ENCODE measurements around the gene G0S2. TPM values are rescaled to one million over a fixed set of nuclear protein-coding genes. Genes with fewer than 3 reads are reported as not detected.

G0S2 gene
- total and polyA plus RNA-seq, 9 of the 15 experiments (the other 6 are each of a cell fraction or from before 2014, with no cell fraction given): 0.18 to 65.6 (median 11.4) TPM

DNA sequence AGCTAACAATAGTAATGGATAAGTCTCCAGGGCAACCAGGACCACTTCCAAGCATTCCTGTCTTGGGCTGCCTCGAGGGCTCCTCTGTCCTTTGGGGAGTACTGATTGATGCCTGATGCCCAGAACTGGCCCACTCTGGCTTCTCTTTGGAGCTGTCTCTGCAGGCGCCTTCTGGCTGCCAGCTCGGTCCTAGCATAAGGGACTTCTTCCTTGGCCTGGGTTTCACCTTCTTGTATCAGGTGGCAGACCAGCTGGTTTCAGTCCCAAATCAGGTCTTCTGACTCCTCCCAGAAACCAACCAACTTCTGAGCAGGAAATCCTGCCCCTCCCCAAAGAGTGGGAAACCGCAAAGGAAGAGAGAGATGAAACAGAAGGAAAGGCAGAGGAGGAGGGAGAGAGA is 10.6 kb downstream of the G0S2 start:
- TF ChIP-seq, protein P1, sequence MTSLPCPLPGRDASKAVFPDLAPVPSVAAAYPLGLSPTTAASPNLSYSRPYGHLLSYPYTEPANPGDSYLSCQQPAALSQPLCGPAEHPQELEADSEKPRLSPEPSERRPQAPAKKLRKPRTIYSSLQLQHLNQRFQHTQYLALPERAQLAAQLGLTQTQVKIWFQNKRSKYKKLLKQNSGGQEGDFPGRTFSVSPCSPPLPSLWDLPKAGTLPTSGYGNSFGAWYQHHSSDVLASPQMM (CRISPR knock-in tag; IDR thresholded peaks at IDR 0.05): no peak
- TF ChIP-seq GABPA (tag; conservative IDR thresholded peaks at IDR 0.05; ENCODE audit: low read depth) (no peak), SREBF1 (IDR thresholded peaks at IDR 0.05; ENCODE audit: borderline replicate concordance, low read depth, low read length) (no peak), ZNF277 (CRISPR knock-in tag; IDR thresholded peaks at IDR 0.05; ENCODE audit: borderline replicate concordance) (no peak), HNRNPLL (IDR thresholded peaks at IDR 0.05; ENCODE audit: low read depth, low read length, poor library complexity, severe bottlenecking) (no peak), ETV1 (tag; conservative IDR thresholded peaks at IDR 0.05; ENCODE audit: low read depth) (no peak)
- H3K9ac ChIP-seq (ENCODE audit: insufficient read depth in 1 of 2, low read depth in 2 of 2, low read length in 2 of 2): no peak overlapping the region
- no peaks in the 10 kb centered on the region for H3K36me3 ChIP-seq (ENCODE audit: control insufficient read depth, insufficient read depth, low read length)
- BruUV-seq (replicated peaks): no TSS peak
- CTCF ChIA-PET (ENCODE audit: low intra/inter-chr PET ratio): no interaction called here
- H3K27me3 ChIP-seq (ENCODE audit: control insufficient read depth in 2 of 2, insufficient read depth in 2 of 2, low read length in 2 of 2): peaks cover 4% of the 10 kb centered on the region in 2 experiments; a peak in 2 of 5 replicates
- H3K4me2 ChIP-seq (ENCODE audit: insufficient read depth, low read length): no peak overlapping the region
- H3K9me3 ChIP-seq (replicated peaks; ENCODE audit: control insufficient read depth, insufficient read depth, low read depth, low read length): no peaks in the 10 kb centered on the region
- no peaks in the 10 kb centered on the region; a peak in 3 of 5 replicates for H3K4me1 ChIP-seq (replicated peaks in 1 of 2; ENCODE audit: control insufficient read depth in 2 of 2, insufficient read depth in 2 of 2, low read length in 2 of 2)
- no peak overlapping the region for H2AFZ ChIP-seq (ENCODE audit: low read depth, low read length)
- POLR2A ChIA-PET: interaction anchor here (0.7 to 1.2 kb wide), 3 partner anchors 11 to 1754 kb away, joined by 3 read pairs; no protein-coding TSS in a partner anchor
- H4K20me1 ChIP-seq (replicated peaks; ENCODE audit: control insufficient read depth, insufficient read depth, low read length): no peaks in the 10 kb centered on the region; the same call in 1 of the 2 replicates
- H3K4me3 ChIP-seq: no peak overlapping the region
- in situ Hi-C loops (cut with MboI) (loop anchor here (5.0 kb wide), 1 partner anchor 49 kb away; no protein-coding TSS in a partner anchor), intact Hi-C loops (cut with micrococcal nuclease) (no loop called here)
- no peaks in the 10 kb centered on the region for H3K79me2 ChIP-seq (ENCODE audit: control insufficient read depth, insufficient read depth, low read length)
- FAIRE-seq: no peak
- no peak for ATAC-seq
- DNase-seq (ENCODE audit: extremely low read depth in 1 of 4, low spot score in 3 of 4): no peak
- WGBS (ENCODE audit: insufficient coverage, low coverage, missing lambda C conversion rate): 0% methylated on average over 4 of the region's 4 CpGs
- H3K9me1 ChIP-seq (ENCODE audit: control insufficient read depth, insufficient read depth, low read length): no peaks in the 10 kb centered on the region
- no peak overlapping the region for H3K27ac ChIP-seq (ENCODE audit: extremely low read depth, low read depth, low read length)

All from K562 (cell line).